Fibroblast of skin of abdomen (primary cell): ENCODE results near the gene SLC34A1.
"Not testable (repeated sequence)": the region's sequence is repeated elsewhere in the genome, so short reads cannot be mapped to it uniquely, and the experiment has no call there.

Source experiments
- DNase-seq: peaks from one replicate; pipeline ENCODE4 v3.0.0-alpha.2; 2013

The SLC34A1 gene

GRCh38 chr5:177412603-177413233 is 28.5 kb downstream of the SLC34A1 start:
- no peak for DNase-seq

DNA sequence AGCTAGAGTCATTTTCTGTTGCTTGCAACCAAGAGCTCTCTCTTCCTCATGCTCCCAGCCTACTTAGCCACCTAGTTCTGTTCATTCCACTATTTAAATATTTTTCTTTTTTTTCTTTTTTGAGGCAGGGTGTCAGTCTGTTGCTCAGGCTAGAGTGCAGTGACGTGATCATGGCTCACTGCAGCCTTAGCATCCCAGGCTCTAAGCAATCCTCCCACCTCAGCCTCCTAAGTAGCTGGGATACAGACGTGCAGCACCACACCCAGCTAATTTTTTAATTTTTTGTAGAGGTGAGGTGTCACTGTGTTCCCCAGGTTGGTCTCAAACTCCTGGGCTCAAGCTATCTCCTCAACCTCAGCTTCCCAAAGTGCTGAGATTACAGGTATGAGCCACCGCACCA is 30.2 kb downstream of the SLC34A1 start:
- DNase-seq, result no peak

- DNase-seq, result not testable (repeated sequence)
Observed at GRCh38 chr5:177417081-177417480, 32.8 kb downstream of the SLC34A1 start.

DNA sequence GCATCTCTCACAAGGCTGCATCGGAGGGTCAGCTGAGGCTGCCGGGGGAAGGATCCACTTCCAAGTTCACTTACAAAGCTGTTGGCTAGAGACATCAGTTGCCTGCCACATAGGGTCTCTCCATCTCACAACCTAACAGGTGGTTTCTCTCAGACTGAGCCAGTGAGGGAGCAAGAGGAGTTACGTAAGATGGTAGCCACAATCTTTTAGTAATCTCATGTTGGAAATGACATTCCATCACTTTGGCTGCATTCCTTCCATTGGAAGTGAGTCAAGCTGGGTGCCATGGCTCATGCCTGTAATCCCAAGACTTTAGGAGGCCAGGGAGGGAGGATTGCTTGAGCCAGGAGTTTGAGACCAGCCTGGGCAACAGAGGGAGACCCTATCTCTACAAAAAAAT is 34.8 kb downstream of the SLC34A1 start:
- DNase-seq, result peak; percentile 70

DNA sequence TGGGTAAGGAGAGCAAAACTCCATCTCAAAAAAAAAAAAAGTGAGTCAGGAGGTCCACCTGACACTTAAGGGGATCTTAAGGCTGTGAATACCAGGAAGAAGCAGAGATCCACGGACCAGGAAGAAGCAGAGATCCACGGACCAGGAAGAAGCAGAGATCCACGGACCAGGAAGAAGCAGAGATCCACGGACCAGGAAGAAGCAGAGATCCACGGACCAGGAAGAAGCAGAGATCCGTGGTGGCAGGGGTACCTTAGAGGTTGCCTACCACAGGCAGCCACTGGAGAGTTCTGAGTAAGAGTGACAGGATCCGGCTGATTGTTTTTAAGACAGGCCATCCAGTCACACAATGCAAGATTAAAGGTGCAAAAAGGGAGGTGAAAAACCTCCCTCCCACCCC is 36.2 kb downstream of the SLC34A1 start:
- not testable (repeated sequence) for DNase-seq

DNA sequence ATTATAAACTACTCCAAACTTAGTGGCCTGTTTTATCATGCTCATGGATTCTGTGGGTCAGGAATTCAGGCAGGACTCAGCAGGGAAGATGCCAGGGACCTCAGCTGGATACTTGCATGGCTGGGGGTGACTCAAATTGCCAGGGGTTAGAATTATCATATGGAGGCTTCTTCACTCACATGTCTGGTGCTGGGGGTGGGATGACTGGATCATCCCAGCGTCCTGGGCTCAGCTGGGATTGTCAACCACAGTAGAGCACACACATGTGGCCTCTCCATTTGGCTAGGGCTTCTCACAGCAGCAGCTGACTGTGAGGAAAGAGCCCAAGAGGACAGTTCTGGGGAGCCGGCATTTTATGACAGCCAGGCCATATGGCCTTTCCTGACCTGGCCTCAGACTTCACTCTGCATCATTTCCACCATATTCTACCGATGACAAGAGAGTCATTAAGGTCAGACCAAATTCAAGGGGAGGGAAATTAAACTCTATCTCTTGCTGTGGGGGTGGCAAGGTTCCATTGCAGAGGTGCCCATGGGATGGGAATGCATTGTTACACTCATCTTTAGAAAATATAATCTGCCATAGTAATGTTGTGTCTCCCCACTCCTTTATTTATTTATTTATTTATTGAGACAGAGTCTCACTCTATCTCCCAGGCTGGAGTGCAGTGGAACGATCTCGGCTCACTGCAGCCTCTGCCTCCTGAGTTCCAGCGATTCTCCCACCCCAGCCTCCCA is 37.0 kb downstream of the SLC34A1 start:
- no peak for DNase-seq

DNA sequence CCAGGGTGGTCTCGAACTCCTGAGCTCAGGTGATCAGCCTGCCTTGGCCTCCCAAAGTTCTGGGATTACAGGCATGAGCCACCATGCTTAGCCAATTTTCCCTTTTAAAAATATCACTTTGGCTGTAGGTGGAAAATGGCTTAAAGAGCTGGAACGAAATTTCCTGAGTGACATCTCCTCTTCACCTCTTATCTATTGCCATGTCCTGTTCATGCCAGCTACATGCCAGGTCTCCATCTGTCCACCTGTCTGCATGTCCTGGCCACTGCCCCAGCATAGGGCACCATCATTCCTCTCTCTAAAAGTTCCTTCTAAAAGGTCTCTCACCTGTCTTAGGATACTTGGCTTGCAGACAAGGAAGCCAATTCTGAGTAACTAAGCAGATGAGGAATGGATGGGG is 39.4 kb downstream of the SLC34A1 start:
- DNase-seq, result no peak

- DNase-seq, result no peak
Observed at GRCh38 chr5:177425196-177425800, 41.1 kb downstream of the SLC34A1 start.

DNA sequence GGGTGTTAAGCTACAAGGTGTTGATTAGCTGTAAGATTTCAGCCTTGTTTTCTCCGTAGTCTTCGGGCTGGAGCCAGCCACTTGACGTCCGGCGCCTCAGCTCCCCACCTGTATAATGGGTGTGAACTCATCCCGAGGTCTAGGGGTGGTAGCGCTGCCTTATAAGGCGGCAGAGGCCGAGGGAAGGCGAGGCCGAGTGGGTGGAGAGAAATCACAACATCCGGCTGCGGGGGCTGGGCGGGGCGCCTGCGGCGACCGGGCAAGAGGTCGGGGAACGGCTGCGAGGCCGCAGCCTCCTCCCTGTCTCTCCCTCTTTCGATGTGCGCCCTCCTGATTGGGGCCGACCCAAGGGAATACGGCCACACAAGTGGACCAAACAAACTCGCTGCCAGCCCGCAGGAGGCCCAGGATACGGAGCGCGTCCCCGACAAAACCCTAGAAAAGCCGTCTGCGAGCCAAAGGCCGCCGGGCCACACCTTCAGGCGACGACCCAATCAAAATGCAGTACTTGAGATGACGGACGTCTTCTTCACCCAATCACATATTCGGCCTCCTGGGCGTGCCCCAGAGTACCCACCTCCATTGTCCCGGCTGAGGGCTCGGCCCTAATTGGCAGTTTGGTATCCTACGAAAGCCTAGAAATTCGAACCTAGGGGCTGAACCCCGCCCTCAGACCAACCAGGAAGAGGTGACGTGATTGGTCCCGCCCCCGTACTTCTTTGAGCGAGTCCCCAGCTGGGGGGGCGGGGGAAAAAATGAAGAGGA is 41.7 kb downstream of the SLC34A1 start:
- peak; percentile 100 for DNase-seq

DNA sequence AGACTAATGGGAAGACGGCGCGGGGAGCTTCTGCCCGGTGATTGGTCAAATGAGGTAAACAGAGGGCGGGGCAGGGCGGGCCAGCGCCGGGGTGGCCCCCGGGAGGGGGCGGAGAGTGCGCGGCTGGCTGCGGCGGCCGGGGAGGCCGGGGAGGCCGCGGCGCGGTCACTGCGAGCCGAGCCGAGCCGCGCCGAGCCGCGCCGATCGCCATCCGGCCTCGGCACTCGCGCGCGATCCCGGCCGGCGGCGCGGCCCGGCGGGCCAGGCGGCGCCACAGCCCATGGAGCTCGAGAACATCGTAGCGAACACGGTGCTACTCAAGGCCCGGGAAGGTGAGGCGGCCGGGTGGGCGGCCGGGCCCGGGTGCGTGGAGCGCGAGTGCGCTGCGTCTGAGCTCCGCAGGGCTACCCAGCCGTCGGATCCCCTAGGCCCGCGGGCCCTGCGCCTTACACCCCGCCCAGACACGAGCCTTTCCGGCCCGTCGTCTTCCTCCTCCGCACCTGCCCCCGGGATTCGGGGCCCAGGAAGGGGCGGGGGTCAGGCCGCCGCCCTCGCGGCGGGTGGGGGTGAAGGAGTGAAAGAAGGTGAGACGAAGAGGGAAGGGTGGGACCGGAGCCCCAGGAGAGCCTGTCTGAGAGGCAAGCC is 42.5 kb downstream of the SLC34A1 start, which contains the start of gene GRK6:
TSS of gene GRK6 (plus strand) at position 111 of the 645 bp plus-strand sequence. CDS start at position 281, 170 bp downstream.
- DNase-seq, result no peak

DNA sequence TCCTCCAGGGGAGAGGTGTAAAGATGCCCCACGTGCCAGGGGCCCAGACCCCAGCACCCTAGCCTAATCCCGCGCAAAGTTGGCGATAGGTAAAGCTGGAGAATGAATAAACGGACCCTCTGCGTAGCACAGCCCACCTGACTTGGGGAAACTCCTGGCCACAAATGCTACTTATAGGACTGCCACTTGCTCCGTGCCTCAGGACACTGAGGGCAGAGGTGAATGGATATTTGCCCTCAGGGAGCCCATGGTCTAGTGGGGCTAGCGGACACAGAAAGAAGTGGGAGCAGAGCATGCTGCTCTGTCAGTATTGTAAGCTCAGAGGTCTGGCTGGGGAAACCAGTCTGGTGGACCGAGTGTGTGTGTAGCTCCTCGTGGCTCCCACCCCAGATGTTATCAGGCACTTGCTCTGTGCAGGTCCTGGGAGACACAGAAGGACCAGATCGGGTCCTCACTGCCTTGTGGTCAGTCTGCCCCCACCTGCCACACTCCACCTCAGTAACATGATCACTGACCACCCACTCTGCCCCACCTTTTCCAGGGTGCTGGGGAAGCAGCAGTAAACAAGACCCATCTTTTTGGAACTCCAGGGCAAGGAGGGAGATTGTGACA is 43.1 kb downstream of the SLC34A1 start:
- DNase-seq, result no peak

- no peak for DNase-seq
Observed at GRCh38 chr5:177427919-177428573, 43.8 kb downstream of the SLC34A1 start.

DNA sequence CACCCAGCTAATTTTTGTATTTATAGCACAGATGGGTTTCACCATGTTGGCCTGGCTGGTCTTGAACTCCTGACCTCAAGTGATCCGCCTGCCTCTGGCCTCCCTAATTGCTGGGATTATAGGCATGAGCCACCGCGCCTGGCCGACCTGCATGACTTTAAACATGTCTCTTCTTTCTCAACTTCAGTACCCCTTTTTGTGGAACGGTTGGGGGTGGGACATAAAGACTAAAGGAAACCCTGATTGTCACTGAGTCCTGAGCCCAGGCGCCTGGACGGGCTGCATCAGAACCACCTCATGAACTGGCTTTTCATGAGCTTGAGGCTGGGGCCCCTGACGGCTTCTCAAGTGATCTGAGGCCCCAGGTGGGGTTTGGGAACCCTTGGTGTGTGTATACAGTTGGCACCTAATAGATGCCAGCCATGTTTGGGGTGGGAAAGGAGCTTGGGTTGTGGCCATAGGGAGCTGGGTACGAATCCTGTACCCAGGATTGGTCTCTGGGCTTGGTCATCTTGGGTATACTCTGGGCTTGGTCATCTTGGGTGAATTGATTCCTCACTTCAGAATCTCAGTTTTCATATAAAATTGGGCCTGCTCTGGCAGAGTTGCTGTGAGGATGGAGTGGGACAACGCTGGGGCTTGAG is 44.5 kb downstream of the SLC34A1 start:
- DNase-seq, result no peak

DNA sequence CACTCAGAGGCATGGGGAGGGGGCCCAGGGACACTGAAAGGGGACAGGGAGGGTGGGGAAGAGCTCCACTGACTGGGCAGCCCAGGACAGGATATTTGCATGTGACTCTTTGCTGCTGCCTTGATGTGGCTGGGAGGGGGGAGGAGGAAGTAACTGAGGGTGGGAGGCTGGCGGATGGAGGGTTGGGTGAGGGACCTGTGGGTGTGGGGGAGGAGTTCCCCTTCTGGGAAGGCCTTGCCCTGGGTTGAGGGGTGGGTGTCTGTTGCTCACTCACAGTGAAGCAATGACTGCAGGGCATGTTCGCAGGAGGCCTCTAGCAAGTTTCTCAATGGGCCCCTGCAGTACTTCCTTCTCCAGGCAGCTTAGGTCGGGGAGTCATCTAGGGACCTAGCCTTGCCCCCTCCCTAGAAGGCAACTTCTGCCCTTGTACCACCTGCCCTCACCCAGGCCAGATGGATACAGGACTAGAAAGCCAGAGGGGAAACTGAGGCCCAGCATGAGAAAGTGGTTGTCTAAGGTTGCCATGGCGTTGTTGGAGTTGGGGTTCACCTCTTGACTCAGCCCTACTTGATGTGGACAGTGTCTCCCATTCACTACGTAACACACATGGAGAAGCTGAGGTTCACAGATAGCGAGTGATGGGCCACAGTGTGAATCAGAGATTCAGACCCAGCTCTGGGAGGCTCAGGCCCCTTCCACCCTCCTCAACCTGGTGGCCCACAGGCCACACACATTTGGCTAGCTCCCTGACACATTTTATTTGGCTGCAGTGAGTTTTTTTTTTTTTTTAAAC is 45.2 kb downstream of the SLC34A1 start:
- DNase-seq, result no peak

DNA sequence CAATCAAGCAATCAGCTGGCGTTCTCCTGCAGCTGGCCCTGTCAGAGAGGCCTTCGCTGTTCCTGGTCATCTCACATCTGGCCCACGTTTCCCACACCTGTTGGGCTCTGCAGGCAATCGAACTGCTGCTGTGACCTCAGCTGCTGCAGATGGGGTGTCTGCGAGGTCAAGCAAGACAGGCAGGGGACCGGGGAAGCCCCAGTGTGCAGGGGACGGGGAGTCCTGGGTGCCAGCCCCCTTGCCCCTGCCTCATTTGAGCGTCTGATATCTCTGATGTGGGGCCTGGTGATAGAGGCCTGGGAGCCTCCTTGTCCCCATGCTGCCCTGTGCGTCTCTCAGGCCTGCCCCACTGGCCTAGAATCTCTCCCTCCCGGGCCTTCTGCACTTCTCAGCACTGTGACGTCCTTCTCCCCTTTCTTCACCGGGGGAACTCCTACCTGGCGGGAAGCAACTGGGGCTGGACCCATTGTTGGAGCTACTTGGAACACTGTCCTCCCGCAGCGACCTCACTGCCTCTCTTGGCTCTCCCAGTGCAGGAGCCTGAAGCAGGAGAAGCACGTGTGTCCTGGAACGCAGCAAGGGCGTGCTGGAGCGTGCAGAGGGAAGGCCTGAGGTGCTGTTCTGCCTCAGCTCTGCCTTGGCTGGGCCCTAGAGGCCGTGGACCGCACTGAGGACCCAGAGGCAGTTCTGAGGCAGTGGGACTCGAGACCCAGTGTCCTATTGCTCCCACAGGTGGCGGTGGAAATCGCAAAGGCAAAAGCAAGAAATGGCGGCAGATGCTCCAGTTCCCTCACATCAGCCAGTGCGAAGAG is 46.1 kb downstream of the SLC34A1 start:
- no peak for DNase-seq

- no peak for DNase-seq
Observed at GRCh38 chr5:177430972-177431316, 46.7 kb downstream of the SLC34A1 start.

DNA sequence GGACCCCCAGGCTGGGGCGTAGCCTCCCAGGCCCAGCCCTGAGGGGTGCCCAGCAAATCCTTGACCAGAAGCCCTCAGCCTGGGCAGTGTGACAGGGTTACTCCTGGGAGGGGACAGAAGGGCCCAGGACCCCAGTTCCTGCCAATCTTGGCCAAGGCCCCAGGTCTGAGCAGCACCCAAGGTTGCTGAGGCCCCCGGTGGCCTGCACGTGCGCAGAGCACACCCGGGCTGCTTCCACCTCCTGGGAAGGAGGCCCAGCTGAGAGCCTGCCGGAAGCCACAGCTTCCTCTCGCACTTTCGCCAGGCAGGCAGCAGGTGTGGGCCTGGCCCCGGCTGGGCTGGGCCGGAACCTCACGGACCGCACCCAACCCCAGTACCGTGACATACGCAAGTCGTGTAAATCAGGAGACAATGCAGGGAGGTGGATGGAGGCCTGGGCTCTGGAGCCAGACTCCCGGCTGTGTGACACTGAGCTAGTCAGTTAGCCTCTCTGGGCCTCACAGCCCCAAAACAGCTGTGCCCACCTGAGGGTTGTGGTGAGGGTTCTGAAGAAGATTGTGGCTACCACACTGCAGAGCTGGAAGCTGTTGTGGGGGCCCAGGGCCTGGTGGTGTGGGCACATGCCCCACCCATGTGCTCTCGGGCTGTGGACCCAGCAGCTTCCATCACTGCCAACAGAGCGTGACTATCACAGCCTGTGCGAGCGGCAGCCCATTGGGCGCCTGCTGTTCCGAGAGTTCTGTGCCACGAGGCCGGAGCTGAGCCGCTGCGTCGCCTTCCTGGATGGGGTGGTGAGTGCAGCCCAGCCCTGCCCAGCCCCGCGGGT is 47.3 kb downstream of the SLC34A1 start:
- no peak for DNase-seq

GRCh38 chr5:177432143-177432838 is 48.1 kb downstream of the SLC34A1 start:
- no peak for DNase-seq
